ENCODE results near the gene ATXN7L3B. TPM values are rescaled to one million over a fixed set of nuclear protein-coding genes. Genes with fewer than 3 reads are reported as not detected.

ATXN7L3B gene
- total RNA-seq, 2 experiments from 2014 or later = 18.9 to 20.2 TPM

- ATAC-seq (no peak), DNase-seq (no peak)
- ChIA-PET POLR2A (no interaction called here), CTCF (no interaction called here)
- Mint-ChIP-seq H3K4me3 (no peak overlapping the region), H3K36me3 (ENCODE audit: low read depth) (peaks cover 59% of the 10 kb centered on the region), H3K9me3 (no peaks in the 10 kb centered on the region), H3K27ac (no peak overlapping the region), H3K27me3 (no peaks in the 10 kb centered on the region), H3K4me1 (ENCODE audit: low read depth) (peaks cover 38% of the 10 kb centered on the region)
- intact Hi-C loops (cut with micrococcal nuclease) = loop anchor here (2.0 kb wide), 1 partner anchor 14 kb away; no protein-coding TSS in a partner anchor
- no peak for TF ChIP-seq CTCF (IDR thresholded peaks at IDR 0.05)
Observed at GRCh38 chr12:74541074-74541473, 3.4 kb downstream of the ATXN7L3B start.

GRCh38 chr12:74547249-74547648 is 9.6 kb downstream of the ATXN7L3B start:
- no peak overlapping the region for H3K4me3 Mint-ChIP-seq
- DNase-seq (no peak), ATAC-seq (no peak)
- ChIA-PET POLR2A (interaction anchor here (0.6 to 0.8 kb wide), 2 partner anchors 8 to 9 kb away, joined by 3 to 5 read pairs; no protein-coding TSS in a partner anchor), CTCF (interaction anchor here (1.7 kb wide), 1 partner anchor 9 kb away, joined by 4 read pairs; no protein-coding TSS in a partner anchor)
- no peak overlapping the region for H3K27ac Mint-ChIP-seq
- intact Hi-C loops (cut with micrococcal nuclease) = no loop called here
- H3K27me3 Mint-ChIP-seq = no peaks in the 10 kb centered on the region
- peaks cover 3% of the 10 kb centered on the region for H3K4me1 Mint-ChIP-seq (ENCODE audit: low read depth)
- TF ChIP-seq CTCF (IDR thresholded peaks at IDR 0.05) = no peak
- no peaks in the 10 kb centered on the region for H3K9me3 Mint-ChIP-seq
- peaks cover 14% of the 10 kb centered on the region for H3K36me3 Mint-ChIP-seq (ENCODE audit: low read depth)

GRCh38 chr12:74551291-74551690 is 13.7 kb downstream of the ATXN7L3B start:
- Mint-ChIP-seq H3K4me1 (ENCODE audit: low read depth) (no peaks in the 10 kb centered on the region), H3K36me3 (ENCODE audit: low read depth) (no peaks in the 10 kb centered on the region), H3K4me3 (no peak overlapping the region), H3K27ac (no peak overlapping the region), H3K27me3 (peaks cover 2% of the 10 kb centered on the region), H3K9me3 (no peaks in the 10 kb centered on the region)
- no peak for DNase-seq
- intact Hi-C loops (cut with micrococcal nuclease) = no loop called here
- CTCF ChIA-PET = no interaction called here
- no peak for TF ChIP-seq CTCF (IDR thresholded peaks at IDR 0.05)
- POLR2A ChIA-PET = no interaction called here
- ATAC-seq = no peak

GRCh38 chr12:74552201-74552600 is 14.6 kb downstream of the ATXN7L3B start:
- no peak for ATAC-seq
- CTCF ChIA-PET = no interaction called here
- H3K4me3 Mint-ChIP-seq = no peak overlapping the region
- no peaks in the 10 kb centered on the region for H3K36me3 Mint-ChIP-seq (ENCODE audit: low read depth)
- H3K9me3 Mint-ChIP-seq = no peaks in the 10 kb centered on the region
- H3K27ac Mint-ChIP-seq = no peak overlapping the region
- POLR2A ChIA-PET = interaction anchor here (0.7 to 1.0 kb wide), 2 partner anchors 14 to 28 kb away, joined by 3 to 4 read pairs; partner anchors contain the start of gene ATXN7L3B
- peaks cover 3% of the 10 kb centered on the region for H3K27me3 Mint-ChIP-seq
- intact Hi-C loops (cut with micrococcal nuclease) = no loop called here
- TF ChIP-seq CTCF (IDR thresholded peaks at IDR 0.05) = no peak
- no peak for DNase-seq
- no peaks in the 10 kb centered on the region for H3K4me1 Mint-ChIP-seq (ENCODE audit: low read depth)

GRCh38 chr12:74559728-74560127 is 22.1 kb downstream of the ATXN7L3B start:
- TF ChIP-seq CTCF (IDR thresholded peaks at IDR 0.05) = no peak
- H3K9me3 Mint-ChIP-seq = no peaks in the 10 kb centered on the region
- ChIA-PET CTCF (no interaction called here), POLR2A (no interaction called here)
- intact Hi-C loops (cut with micrococcal nuclease) = no loop called here
- H3K4me1 Mint-ChIP-seq (ENCODE audit: low read depth) = no peaks in the 10 kb centered on the region
- ATAC-seq = no peak
- peaks cover 3% of the 10 kb centered on the region for H3K27me3 Mint-ChIP-seq
- no peak overlapping the region for H3K27ac Mint-ChIP-seq
- H3K36me3 Mint-ChIP-seq (ENCODE audit: low read depth) = no peaks in the 10 kb centered on the region
- DNase-seq = no peak
- H3K4me3 Mint-ChIP-seq = no peak overlapping the region

All from activated CD8-positive, alpha-beta T cell treated with anti-CD3 and anti-CD28 coated beads for 36 hours (primary cell).